ENCODE results near the gene RBMS1.

Gene RBMS1

GRCh38 chr2:160336105-160336504 is 157.5 kb downstream of the RBMS1 start:
- H3K36me3 ChIP-seq (ENCODE audit: insufficient read depth): no peaks in the 10 kb centered on the region
- H3K27ac ChIP-seq: no peak overlapping the region
- H3K4me3 ChIP-seq (IDR thresholded peaks at IDR 0.05; ENCODE audit: insufficient read depth, low read depth, low read length): no peak overlapping the region
- no peak overlapping the region for H3K4me2 ChIP-seq
- no peak overlapping the region for H3K9ac ChIP-seq
- H3K4me1 ChIP-seq (ENCODE audit: low read depth, poor library complexity, severe bottlenecking): peaks cover 17% of the 10 kb centered on the region
- no peaks in the 10 kb centered on the region for H3K27me3 ChIP-seq (ENCODE audit: insufficient read depth, low read depth)
- no peak for TF ChIP-seq CTCF (conservative IDR thresholded peaks at IDR 0.05; ENCODE audit: low read depth, low read length)
- no peaks in the 10 kb centered on the region for H3K79me2 ChIP-seq (ENCODE audit: insufficient read depth, low read depth)
- H4K20me1 ChIP-seq (ENCODE audit: insufficient read depth): no peaks in the 10 kb centered on the region
- H2AFZ ChIP-seq (ENCODE audit: low read depth): no peak overlapping the region

GRCh38 chr2:160335441-160335840 is 158.2 kb downstream of the RBMS1 start:
- Histone ChIP-seq H3K4me1 (ENCODE audit: low read depth, poor library complexity, severe bottlenecking) (peaks cover 11% of the 10 kb centered on the region), H3K4me2 (no peak overlapping the region), H3K4me3 (IDR thresholded peaks at IDR 0.05; ENCODE audit: insufficient read depth, low read depth, low read length) (no peak overlapping the region), H3K27ac (no peak overlapping the region), H4K20me1 (ENCODE audit: insufficient read depth) (no peaks in the 10 kb centered on the region), H3K9ac (no peak overlapping the region), H3K36me3 (ENCODE audit: insufficient read depth) (no peaks in the 10 kb centered on the region), H3K27me3 (ENCODE audit: insufficient read depth, low read depth) (no peaks in the 10 kb centered on the region), H2AFZ (ENCODE audit: low read depth) (no peak overlapping the region), H3K79me2 (ENCODE audit: insufficient read depth, low read depth) (no peaks in the 10 kb centered on the region)
- TF ChIP-seq CTCF (conservative IDR thresholded peaks at IDR 0.05; ENCODE audit: low read depth, low read length): no peak

- peaks cover 11% of the 10 kb centered on the region for H3K4me1 ChIP-seq (ENCODE audit: low read depth, poor library complexity, severe bottlenecking)
- no peaks in the 10 kb centered on the region for H3K36me3 ChIP-seq (ENCODE audit: insufficient read depth)
- no peak overlapping the region for H3K4me2 ChIP-seq
- H2AFZ ChIP-seq (ENCODE audit: low read depth): no peak overlapping the region
- no peaks in the 10 kb centered on the region for H4K20me1 ChIP-seq (ENCODE audit: insufficient read depth)
- no peak overlapping the region for H3K9ac ChIP-seq
- H3K79me2 ChIP-seq (ENCODE audit: insufficient read depth, low read depth): no peaks in the 10 kb centered on the region
- H3K27me3 ChIP-seq (ENCODE audit: insufficient read depth, low read depth): no peaks in the 10 kb centered on the region
- no peak overlapping the region for H3K4me3 ChIP-seq (IDR thresholded peaks at IDR 0.05; ENCODE audit: insufficient read depth, low read depth, low read length)
- no peak overlapping the region for H3K27ac ChIP-seq
- no peak for TF ChIP-seq CTCF (conservative IDR thresholded peaks at IDR 0.05; ENCODE audit: low read depth, low read length)
Observed at GRCh38 chr2:160334028-160334741, 159.4 kb downstream of the RBMS1 start.

DNA sequence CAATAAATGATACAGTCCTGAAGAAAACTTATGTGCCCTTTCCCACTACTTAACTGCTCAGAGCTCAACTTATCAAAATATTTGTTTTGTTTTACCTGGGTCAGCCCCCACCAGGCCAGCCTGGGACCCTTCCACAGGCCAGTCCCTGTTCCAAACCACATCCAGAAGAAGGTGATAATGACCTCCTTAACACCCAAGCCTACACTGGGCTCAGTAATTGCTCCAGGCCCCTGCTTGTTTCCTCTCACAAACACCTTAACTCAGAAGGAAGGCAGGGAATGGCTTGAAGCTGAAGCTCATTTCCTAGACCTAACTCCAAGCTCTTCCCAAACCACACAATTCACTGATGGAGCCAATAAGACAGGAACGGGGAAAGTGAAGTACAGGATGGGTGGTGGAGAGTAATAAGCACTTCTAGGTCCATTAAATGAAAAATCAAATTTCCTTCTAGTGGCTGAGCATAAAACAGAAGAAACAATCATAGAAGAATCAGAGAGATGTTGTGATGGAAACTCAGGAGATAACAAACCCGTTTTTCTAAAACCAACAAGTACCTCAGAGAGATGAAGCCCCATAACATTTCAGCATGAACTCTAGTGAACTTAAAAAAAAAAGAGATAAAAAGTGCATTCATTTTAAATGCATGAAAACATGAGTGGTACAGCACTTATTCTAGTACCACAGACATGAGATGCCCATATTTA is 160.1 kb downstream of the RBMS1 start:
- no peak overlapping the region for H3K27ac ChIP-seq
- peaks cover 11% of the 10 kb centered on the region for H3K4me1 ChIP-seq (ENCODE audit: low read depth, poor library complexity, severe bottlenecking)
- H3K9ac ChIP-seq: no peak overlapping the region
- no peak for TF ChIP-seq CTCF (conservative IDR thresholded peaks at IDR 0.05; ENCODE audit: low read depth, low read length)
- H3K79me2 ChIP-seq (ENCODE audit: insufficient read depth, low read depth): no peaks in the 10 kb centered on the region
- H4K20me1 ChIP-seq (ENCODE audit: insufficient read depth): no peaks in the 10 kb centered on the region
- H3K27me3 ChIP-seq (ENCODE audit: insufficient read depth, low read depth): no peaks in the 10 kb centered on the region
- H3K4me3 ChIP-seq (IDR thresholded peaks at IDR 0.05; ENCODE audit: insufficient read depth, low read depth, low read length): no peak overlapping the region
- H2AFZ ChIP-seq (ENCODE audit: low read depth): no peak overlapping the region
- H3K4me2 ChIP-seq: no peak overlapping the region
- no peaks in the 10 kb centered on the region for H3K36me3 ChIP-seq (ENCODE audit: insufficient read depth)
